ENCODE results near the gene MALSU1. TPM values are rescaled to one million over a fixed set of nuclear protein-coding genes. Genes with fewer than 3 reads are reported as not detected.

The MALSU1 gene
- total and polyA plus RNA-seq, 2 of the 13 experiments (the other 11 are each of a cell fraction or from before 2014, with no cell fraction given), result 72.0 to 141 TPM

DNA sequence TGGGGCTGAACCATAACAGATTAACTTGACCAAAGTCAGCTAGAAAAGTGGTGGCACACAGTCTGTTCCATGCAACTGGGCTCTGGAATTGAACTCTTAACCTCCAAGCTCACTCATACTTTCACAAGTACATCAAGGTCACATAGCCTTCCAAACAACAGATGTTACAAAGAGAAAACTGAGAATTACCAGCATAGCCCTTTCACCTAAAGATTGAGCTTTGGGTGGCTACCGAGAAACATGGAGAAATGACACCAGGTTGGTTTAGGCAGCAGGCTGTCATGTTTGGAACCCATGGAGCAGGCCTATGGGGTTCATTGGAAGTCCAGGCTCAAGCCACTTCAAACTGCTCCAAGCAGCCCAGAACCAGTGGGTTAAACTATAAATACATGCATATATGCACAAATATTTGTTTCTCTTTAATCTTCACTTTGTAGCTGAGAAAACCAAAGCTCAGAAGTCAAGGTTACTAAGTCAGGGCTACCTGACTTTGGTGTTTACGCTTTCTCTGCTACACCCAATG lies 59.1 kb downstream of the MALSU1 start (continued):
- TF ChIP-seq, protein P1, sequence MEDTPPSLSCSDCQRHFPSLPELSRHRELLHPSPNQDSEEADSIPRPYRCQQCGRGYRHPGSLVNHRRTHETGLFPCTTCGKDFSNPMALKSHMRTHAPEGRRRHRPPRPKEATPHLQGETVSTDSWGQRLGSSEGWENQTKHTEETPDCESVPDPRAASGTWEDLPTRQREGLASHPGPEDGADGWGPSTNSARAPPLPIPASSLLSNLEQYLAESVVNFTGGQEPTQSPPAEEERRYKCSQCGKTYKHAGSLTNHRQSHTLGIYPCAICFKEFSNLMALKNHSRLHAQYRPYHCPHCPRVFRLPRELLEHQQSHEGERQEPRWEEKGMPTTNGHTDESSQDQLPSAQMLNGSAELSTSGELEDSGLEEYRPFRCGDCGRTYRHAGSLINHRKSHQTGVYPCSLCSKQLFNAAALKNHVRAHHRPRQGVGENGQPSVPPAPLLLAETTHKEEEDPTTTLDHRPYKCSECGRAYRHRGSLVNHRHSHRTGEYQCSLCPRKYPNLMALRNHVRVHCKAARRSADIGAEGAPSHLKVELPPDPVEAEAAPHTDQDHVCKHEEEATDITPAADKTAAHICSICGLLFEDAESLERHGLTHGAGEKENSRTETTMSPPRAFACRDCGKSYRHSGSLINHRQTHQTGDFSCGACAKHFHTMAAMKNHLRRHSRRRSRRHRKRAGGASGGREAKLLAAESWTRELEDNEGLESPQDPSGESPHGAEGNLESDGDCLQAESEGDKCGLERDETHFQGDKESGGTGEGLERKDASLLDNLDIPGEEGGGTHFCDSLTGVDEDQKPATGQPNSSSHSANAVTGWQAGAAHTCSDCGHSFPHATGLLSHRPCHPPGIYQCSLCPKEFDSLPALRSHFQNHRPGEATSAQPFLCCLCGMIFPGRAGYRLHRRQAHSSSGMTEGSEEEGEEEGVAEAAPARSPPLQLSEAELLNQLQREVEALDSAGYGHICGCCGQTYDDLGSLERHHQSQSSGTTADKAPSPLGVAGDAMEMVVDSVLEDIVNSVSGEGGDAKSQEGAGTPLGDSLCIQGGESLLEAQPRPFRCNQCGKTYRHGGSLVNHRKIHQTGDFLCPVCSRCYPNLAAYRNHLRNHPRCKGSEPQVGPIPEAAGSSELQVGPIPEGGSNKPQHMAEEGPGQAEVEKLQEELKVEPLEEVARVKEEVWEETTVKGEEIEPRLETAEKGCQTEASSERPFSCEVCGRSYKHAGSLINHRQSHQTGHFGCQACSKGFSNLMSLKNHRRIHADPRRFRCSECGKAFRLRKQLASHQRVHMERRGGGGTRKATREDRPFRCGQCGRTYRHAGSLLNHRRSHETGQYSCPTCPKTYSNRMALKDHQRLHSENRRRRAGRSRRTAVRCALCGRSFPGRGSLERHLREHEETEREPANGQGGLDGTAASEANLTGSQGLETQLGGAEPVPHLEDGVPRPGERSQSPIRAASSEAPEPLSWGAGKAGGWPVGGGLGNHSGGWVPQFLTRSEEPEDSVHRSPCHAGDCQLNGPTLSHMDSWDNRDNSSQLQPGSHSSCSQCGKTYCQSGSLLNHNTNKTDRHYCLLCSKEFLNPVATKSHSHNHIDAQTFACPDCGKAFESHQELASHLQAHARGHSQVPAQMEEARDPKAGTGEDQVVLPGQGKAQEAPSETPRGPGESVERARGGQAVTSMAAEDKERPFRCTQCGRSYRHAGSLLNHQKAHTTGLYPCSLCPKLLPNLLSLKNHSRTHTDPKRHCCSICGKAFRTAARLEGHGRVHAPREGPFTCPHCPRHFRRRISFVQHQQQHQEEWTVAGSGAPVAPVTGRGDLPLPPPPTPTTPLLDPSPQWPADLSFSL (CRISPR knock-in tag; IDR thresholded peaks at IDR 0.05), result no peak
- TF ChIP-seq ETV5 (CRISPR knock-in tag; IDR thresholded peaks at IDR 0.05; ENCODE audit: borderline replicate concordance) (no peak), ZNF674 (CRISPR knock-in tag; IDR thresholded peaks at IDR 0.05; ENCODE audit: low read depth) (no peak), ZNF572 (CRISPR knock-in tag; IDR thresholded peaks at IDR 0.05) (no peak), CHD4 (IDR thresholded peaks at IDR 0.05; ENCODE audit: borderline replicate concordance, low read length) (no peak; the same call in 1 of the 2 replicates), ARNTL (CRISPR knock-in tag; IDR thresholded peaks at IDR 0.05) (no peak), ZSCAN12 (CRISPR knock-in tag; IDR thresholded peaks at IDR 0.05) (no peak)
- TF ChIP-seq, protein P2, sequence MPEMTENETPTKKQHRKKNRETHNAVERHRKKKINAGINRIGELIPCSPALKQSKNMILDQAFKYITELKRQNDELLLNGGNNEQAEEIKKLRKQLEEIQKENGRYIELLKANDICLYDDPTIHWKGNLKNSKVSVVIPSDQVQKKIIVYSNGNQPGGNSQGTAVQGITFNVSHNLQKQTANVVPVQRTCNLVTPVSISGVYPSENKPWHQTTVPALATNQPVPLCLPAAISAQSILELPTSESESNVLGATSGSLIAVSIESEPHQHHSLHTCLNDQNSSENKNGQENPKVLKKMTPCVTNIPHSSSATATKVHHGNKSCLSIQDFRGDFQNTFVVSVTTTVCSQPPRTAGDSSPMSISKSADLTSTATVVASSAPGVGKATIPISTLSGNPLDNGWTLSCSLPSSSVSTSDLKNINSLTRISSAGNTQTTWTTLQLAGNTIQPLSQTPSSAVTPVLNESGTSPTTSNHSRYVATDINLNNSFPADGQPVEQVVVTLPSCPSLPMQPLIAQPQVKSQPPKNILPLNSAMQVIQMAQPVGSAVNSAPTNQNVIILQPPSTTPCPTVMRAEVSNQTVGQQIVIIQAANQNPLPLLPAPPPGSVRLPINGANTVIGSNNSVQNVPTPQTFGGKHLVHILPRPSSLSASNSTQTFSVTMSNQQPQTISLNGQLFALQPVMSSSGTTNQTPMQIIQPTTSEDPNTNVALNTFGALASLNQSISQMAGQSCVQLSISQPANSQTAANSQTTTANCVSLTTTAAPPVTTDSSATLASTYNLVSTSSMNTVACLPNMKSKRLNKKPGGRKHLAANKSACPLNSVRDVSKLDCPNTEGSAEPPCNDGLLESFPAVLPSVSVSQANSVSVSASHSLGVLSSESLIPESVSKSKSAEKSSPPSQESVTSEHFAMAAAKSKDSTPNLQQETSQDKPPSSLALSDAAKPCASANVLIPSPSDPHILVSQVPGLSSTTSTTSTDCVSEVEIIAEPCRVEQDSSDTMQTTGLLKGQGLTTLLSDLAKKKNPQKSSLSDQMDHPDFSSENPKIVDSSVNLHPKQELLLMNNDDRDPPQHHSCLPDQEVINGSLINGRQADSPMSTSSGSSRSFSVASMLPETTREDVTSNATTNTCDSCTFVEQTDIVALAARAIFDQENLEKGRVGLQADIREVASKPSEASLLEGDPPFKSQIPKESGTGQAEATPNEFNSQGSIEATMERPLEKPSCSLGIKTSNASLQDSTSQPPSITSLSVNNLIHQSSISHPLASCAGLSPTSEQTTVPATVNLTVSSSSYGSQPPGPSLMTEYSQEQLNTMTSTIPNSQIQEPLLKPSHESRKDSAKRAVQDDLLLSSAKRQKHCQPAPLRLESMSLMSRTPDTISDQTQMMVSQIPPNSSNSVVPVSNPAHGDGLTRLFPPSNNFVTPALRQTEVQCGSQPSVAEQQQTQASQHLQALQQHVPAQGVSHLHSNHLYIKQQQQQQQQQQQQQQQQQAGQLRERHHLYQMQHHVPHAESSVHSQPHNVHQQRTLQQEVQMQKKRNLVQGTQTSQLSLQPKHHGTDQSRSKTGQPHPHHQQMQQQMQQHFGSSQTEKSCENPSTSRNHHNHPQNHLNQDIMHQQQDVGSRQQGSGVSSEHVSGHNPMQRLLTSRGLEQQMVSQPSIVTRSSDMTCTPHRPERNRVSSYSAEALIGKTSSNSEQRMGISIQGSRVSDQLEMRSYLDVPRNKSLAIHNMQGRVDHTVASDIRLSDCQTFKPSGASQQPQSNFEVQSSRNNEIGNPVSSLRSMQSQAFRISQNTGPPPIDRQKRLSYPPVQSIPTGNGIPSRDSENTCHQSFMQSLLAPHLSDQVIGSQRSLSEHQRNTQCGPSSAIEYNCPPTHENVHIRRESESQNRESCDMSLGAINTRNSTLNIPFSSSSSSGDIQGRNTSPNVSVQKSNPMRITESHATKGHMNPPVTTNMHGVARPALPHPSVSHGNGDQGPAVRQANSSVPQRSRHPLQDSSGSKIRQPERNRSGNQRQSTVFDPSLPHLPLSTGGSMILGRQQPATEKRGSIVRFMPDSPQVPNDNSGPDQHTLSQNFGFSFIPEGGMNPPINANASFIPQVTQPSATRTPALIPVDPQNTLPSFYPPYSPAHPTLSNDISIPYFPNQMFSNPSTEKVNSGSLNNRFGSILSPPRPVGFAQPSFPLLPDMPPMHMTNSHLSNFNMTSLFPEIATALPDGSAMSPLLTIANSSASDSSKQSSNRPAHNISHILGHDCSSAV (CRISPR knock-in tag; IDR thresholded peaks at IDR 0.05; ENCODE audit: borderline replicate concordance), result no peak
- TF ChIP-seq, protein P3, sequence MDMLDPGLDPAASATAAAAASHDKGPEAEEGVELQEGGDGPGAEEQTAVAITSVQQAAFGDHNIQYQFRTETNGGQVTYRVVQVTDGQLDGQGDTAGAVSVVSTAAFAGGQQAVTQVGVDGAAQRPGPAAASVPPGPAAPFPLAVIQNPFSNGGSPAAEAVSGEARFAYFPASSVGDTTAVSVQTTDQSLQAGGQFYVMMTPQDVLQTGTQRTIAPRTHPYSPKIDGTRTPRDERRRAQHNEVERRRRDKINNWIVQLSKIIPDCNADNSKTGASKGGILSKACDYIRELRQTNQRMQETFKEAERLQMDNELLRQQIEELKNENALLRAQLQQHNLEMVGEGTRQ (IDR thresholded peaks at IDR 0.05; ENCODE audit: low read depth, low read length), result no peak
- TF ChIP-seq, protein P3 (CRISPR knock-in tag; IDR thresholded peaks at IDR 0.05; ENCODE audit: borderline replicate concordance), result no peak
